ENCODE results near the gene ACSS3.

Gene ACSS3

GRCh38 chr12:81094718-81095360 is 17.0 kb downstream of the ACSS3 start:
- H3K4me3 ChIP-seq (ENCODE audit: insufficient read depth in 1 of 2, low read depth in 1 of 2, low read length in 2 of 2) = no peak overlapping the region
- 70% methylated on average over 1 of the region's 1 CpG for WGBS

GRCh38 chr12:81095501-81096232 is 17.8 kb downstream of the ACSS3 start:
- H3K27ac ChIP-seq (ENCODE audit: low read length, poor library complexity, severe bottlenecking) = no peak overlapping the region
- peaks cover 11% of the 10 kb centered on the region for H3K79me1 ChIP-seq (replicated peaks; ENCODE audit: low read length, poor library complexity, severe bottlenecking)
- no peak overlapping the region for H3K4ac ChIP-seq (ENCODE audit: low read depth in 1 of 2, low read length in 2 of 2)
- H2BK5ac ChIP-seq (ENCODE audit: low read depth, low read length, poor library complexity, severe bottlenecking) = no peak overlapping the region
- H3K9me3 ChIP-seq (ENCODE audit: control insufficient read depth, low read length) = no peaks in the 10 kb centered on the region
- no peaks in the 10 kb centered on the region for H3K36me3 ChIP-seq (ENCODE audit: control insufficient read depth in 1 of 2, insufficient read depth in 2 of 2, low read depth in 1 of 2, low read length in 2 of 2)
- peak; percentile 34 for DNase-seq
- H3K4me3 ChIP-seq (ENCODE audit: insufficient read depth in 1 of 2, low read depth in 1 of 2, low read length in 2 of 2) = peak overlapping the region in 1 of 2 experiments; percentile 64
- H2BK12ac ChIP-seq (ENCODE audit: low read length in 2 of 2) = no peak overlapping the region
- WGBS = 43% methylated on average over 5 of the region's 6 CpGs
- H3K9ac ChIP-seq (ENCODE audit: low read length) = peak overlapping the region; percentile 60
- no peak overlapping the region for H4K8ac ChIP-seq (ENCODE audit: low read length)
- H2BK15ac ChIP-seq (ENCODE audit: low read depth, poor library complexity, severe bottlenecking) = no peak overlapping the region
- no peak overlapping the region for H3K4me2 ChIP-seq (ENCODE audit: low read length, poor library complexity, severe bottlenecking)
- H3K23ac ChIP-seq (ENCODE audit: low read length in 2 of 2) = no peak overlapping the region
- no peak overlapping the region for H2BK120ac ChIP-seq (ENCODE audit: low read depth, low read length)
- H3K18ac ChIP-seq (ENCODE audit: low read depth in 1 of 2, low read length in 2 of 2) = no peak overlapping the region
- H2AK5ac ChIP-seq (ENCODE audit: low read length, severe bottlenecking) = no peak overlapping the region
- no peak overlapping the region for H3K14ac ChIP-seq (ENCODE audit: low read length in 2 of 2)
- no peak overlapping the region for H4K91ac ChIP-seq (ENCODE audit: low read length)
- H3K4me1 ChIP-seq (ENCODE audit: control insufficient read depth, insufficient read depth, low read depth, low read length) = no peaks in the 10 kb centered on the region
- H2AFZ ChIP-seq (ENCODE audit: low read depth, low read length) = no peak overlapping the region
- no peaks in the 10 kb centered on the region for H3K27me3 ChIP-seq (ENCODE audit: control insufficient read depth in 1 of 2, insufficient read depth in 1 of 2, low read length in 2 of 2)

More at GRCh38 chr12:81094718-81095360, 17.0 kb downstream of the ACSS3 start:
- Histone ChIP-seq H3K36me3 (ENCODE audit: control insufficient read depth in 1 of 2, insufficient read depth in 2 of 2, low read depth in 1 of 2, low read length in 2 of 2) (no peaks in the 10 kb centered on the region), H3K9me3 (ENCODE audit: control insufficient read depth, low read length) (no peaks in the 10 kb centered on the region), H3K27me3 (ENCODE audit: control insufficient read depth in 1 of 2, insufficient read depth in 1 of 2, low read length in 2 of 2) (no peaks in the 10 kb centered on the region), H4K91ac (ENCODE audit: low read length) (no peak overlapping the region), H2BK5ac (ENCODE audit: low read depth, low read length, poor library complexity, severe bottlenecking) (no peak overlapping the region), H3K18ac (ENCODE audit: low read depth in 1 of 2, low read length in 2 of 2) (no peak overlapping the region), H4K8ac (ENCODE audit: low read length) (no peak overlapping the region), H3K27ac (ENCODE audit: low read length, poor library complexity, severe bottlenecking) (no peak overlapping the region), H3K23ac (ENCODE audit: low read length in 2 of 2) (no peak overlapping the region), H2AFZ (ENCODE audit: low read depth, low read length) (no peak overlapping the region), H2BK15ac (ENCODE audit: low read depth, poor library complexity, severe bottlenecking) (no peak overlapping the region), H3K9ac (ENCODE audit: low read length) (no peak overlapping the region), H3K79me1 (replicated peaks; ENCODE audit: low read length, poor library complexity, severe bottlenecking) (peaks cover 11% of the 10 kb centered on the region), H3K14ac (ENCODE audit: low read length in 2 of 2) (no peak overlapping the region), H3K4me2 (ENCODE audit: low read length, poor library complexity, severe bottlenecking) (no peak overlapping the region), H3K4ac (ENCODE audit: low read depth in 1 of 2, low read length in 2 of 2) (no peak overlapping the region), H2BK12ac (ENCODE audit: low read length in 2 of 2) (no peak overlapping the region), H2AK5ac (ENCODE audit: low read length, severe bottlenecking) (no peak overlapping the region), H3K4me1 (ENCODE audit: control insufficient read depth, insufficient read depth, low read depth, low read length) (no peaks in the 10 kb centered on the region), H2BK120ac (ENCODE audit: low read depth, low read length) (no peak overlapping the region)
- DNase-seq = no peak

- no peak overlapping the region for H3K4ac ChIP-seq (ENCODE audit: low read depth in 1 of 2, low read length in 2 of 2)
- peaks cover 0 to 6% of the 10 kb centered on the region in 2 experiments for H3K36me3 ChIP-seq (ENCODE audit: control insufficient read depth in 1 of 2, insufficient read depth in 2 of 2, low read depth in 1 of 2, low read length in 2 of 2)
- H3K9ac ChIP-seq (ENCODE audit: low read length) = no peak overlapping the region
Observed at GRCh38 chr12:81105687-81106086, 27.8 kb downstream of the ACSS3 start.

GRCh38 chr12:81114226-81114625 is 36.3 kb downstream of the ACSS3 start:
- Histone ChIP-seq H3K14ac (ENCODE audit: low read length in 2 of 2) (no peak overlapping the region), H3K27ac (ENCODE audit: low read length, poor library complexity, severe bottlenecking) (no peak overlapping the region), H3K4me2 (ENCODE audit: low read length, poor library complexity, severe bottlenecking) (no peak overlapping the region), H2AFZ (ENCODE audit: low read depth, low read length) (no peak overlapping the region), H3K18ac (ENCODE audit: low read depth in 1 of 2, low read length in 2 of 2) (no peak overlapping the region), H4K91ac (ENCODE audit: low read length) (no peak overlapping the region), H3K4me3 (ENCODE audit: insufficient read depth in 1 of 2, low read depth in 1 of 2, low read length in 2 of 2) (no peak overlapping the region), H2BK5ac (ENCODE audit: low read depth, low read length, poor library complexity, severe bottlenecking) (no peak overlapping the region), H2BK120ac (ENCODE audit: low read depth, low read length) (no peak overlapping the region), H2AK5ac (ENCODE audit: low read length, severe bottlenecking) (no peak overlapping the region), H3K36me3 (ENCODE audit: control insufficient read depth in 1 of 2, insufficient read depth in 2 of 2, low read depth in 1 of 2, low read length in 2 of 2) (peaks cover 0 to 38% of the 10 kb centered on the region in 2 experiments), H3K23ac (ENCODE audit: low read length in 2 of 2) (no peak overlapping the region), H2BK15ac (ENCODE audit: low read depth, poor library complexity, severe bottlenecking) (no peak overlapping the region), H3K9ac (ENCODE audit: low read length) (no peak overlapping the region), H3K4me1 (ENCODE audit: control insufficient read depth, insufficient read depth, low read depth, low read length) (no peaks in the 10 kb centered on the region), H3K4ac (ENCODE audit: low read depth in 1 of 2, low read length in 2 of 2) (no peak overlapping the region), H4K8ac (ENCODE audit: low read length) (no peak overlapping the region), H3K79me1 (replicated peaks; ENCODE audit: low read length, poor library complexity, severe bottlenecking) (no peaks in the 10 kb centered on the region), H2BK12ac (ENCODE audit: low read length in 2 of 2) (no peak overlapping the region), H3K27me3 (ENCODE audit: control insufficient read depth in 1 of 2, insufficient read depth in 1 of 2, low read length in 2 of 2) (no peaks in the 10 kb centered on the region), H3K9me3 (ENCODE audit: control insufficient read depth, low read length) (peaks cover 10% of the 10 kb centered on the region)
- no peak for DNase-seq

More at GRCh38 chr12:81105687-81106086, 27.8 kb downstream of the ACSS3 start:
- H3K23ac ChIP-seq (ENCODE audit: low read length in 2 of 2) = no peak overlapping the region
- H2BK15ac ChIP-seq (ENCODE audit: low read depth, poor library complexity, severe bottlenecking) = no peak overlapping the region
- H2AFZ ChIP-seq (ENCODE audit: low read depth, low read length) = no peak overlapping the region
- H3K27ac ChIP-seq (ENCODE audit: low read length, poor library complexity, severe bottlenecking) = no peak overlapping the region
- no peaks in the 10 kb centered on the region for H3K4me1 ChIP-seq (ENCODE audit: control insufficient read depth, insufficient read depth, low read depth, low read length)
- no peaks in the 10 kb centered on the region for H3K9me3 ChIP-seq (ENCODE audit: control insufficient read depth, low read length)
- H3K18ac ChIP-seq (ENCODE audit: low read depth in 1 of 2, low read length in 2 of 2) = no peak overlapping the region
- no peak overlapping the region for H2BK5ac ChIP-seq (ENCODE audit: low read depth, low read length, poor library complexity, severe bottlenecking)
- H4K8ac ChIP-seq (ENCODE audit: low read length) = no peak overlapping the region
- DNase-seq = no peak
- no peak overlapping the region for H2BK12ac ChIP-seq (ENCODE audit: low read length in 2 of 2)
- H3K4me3 ChIP-seq (ENCODE audit: insufficient read depth in 1 of 2, low read depth in 1 of 2, low read length in 2 of 2) = no peak overlapping the region
- no peak overlapping the region for H2BK120ac ChIP-seq (ENCODE audit: low read depth, low read length)
- H2AK5ac ChIP-seq (ENCODE audit: low read length, severe bottlenecking) = no peak overlapping the region
- H3K14ac ChIP-seq (ENCODE audit: low read length in 2 of 2) = no peak overlapping the region
- no peak overlapping the region for H3K4me2 ChIP-seq (ENCODE audit: low read length, poor library complexity, severe bottlenecking)
- H4K91ac ChIP-seq (ENCODE audit: low read length) = no peak overlapping the region
- peaks cover 18% of the 10 kb centered on the region for H3K79me1 ChIP-seq (replicated peaks; ENCODE audit: low read length, poor library complexity, severe bottlenecking)
- no peaks in the 10 kb centered on the region for H3K27me3 ChIP-seq (ENCODE audit: control insufficient read depth in 1 of 2, insufficient read depth in 1 of 2, low read length in 2 of 2)
